IMR-90 (cell line): ENCODE results near the gene ERRFI1.
A peak's percentile ranks its signal among the peaks of the same experiment; 100 is the strongest.

Experiments
- CTCF ChIP-seq: conservative IDR thresholded peaks from 2 replicates; pipeline ENCODE4 v1.5.1; 2012; ENCODE audit warnings: mild to moderate bottlenecking, low read depth, low read length, improper control_type of control experiment
- MAZ ChIP-seq: IDR thresholded peaks from 2 replicates; pipeline ENCODE4 v1.6.1; 2012; ENCODE audit warnings: low read depth, mild to moderate bottlenecking, low read length, improper control_type of control experiment, moderate library complexity, borderline replicate concordance
- POLR2A ChIP-seq: IDR thresholded peaks from 2 replicates; pipeline ENCODE4 v1.6.1; 2012; ENCODE audit warnings: mild to moderate bottlenecking, low read depth, low read length
- USF2 ChIP-seq: fragments of 150-350 bp; IDR thresholded peaks from 2 replicates; pipeline ENCODE4 v1.6.1; 2017; ENCODE audit warnings: mild to moderate bottlenecking, antibody characterized with exemption, low read length, low read depth

- TF ChIP-seq POLR2A: peak; percentile 39
- peak; percentile 70 for TF ChIP-seq CTCF
- TF ChIP-seq USF2: no peak
- no peak for TF ChIP-seq MAZ
Observed at GRCh38 chr1:8015036-8015808, 10.9 kb downstream of the ERRFI1 start.
